Kidney glomerular epithelial cell (primary cell): ENCODE results near the gene EPHA1.

ENCODE experiments used
- DNase-seq: peaks from one replicate; lab custom pipeline; 2025; lab: John Stamatoyannopoulos, UW

The EPHA1 gene

DNA sequence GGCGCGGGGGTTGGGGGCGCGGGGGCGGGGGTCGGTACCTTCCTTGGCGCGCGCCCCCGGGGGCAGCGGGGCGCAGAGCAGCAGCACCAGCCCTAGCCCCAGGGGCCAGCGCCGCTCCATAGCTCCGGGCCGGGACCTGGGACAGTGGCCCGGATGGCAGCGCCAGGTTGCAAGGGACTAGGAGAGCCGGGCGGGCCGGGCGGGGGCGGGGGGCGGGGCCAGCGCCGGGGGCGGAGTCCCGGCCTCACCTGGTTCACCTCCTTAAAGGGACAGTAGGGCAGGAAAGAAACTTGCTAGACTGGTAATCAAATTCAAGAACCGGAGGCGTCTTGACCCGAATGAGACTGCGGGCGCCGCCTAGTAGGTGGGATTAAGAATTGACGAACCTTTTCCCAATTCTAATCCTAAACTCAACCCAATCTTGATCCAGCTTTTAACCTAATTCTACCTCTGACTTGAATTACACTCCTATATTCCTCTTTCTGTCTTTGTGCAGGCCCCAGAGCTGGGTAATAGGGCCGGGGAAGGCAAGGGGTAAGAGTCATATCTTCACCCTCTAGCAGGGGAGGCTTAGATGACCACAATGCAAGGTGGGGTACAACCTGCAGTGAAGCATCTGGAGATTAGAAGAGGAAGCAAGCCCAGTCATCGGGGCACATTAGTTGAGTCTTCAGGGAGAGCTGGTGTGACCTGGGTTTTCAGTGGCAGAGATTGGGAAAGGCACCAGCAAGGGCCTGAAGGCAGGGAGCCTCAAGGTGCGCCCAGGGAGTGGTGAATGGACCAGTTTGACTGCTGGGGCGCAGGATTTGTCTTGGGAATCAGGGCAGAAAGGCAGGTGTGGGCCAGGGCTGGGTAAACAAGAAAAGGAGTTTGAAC is at the start of gene EPHA1:
TSS of gene EPHA1 (minus strand) at position 171 of the 876 bp plus-strand sequence. CDS start at position 120, 51 bp downstream.
- peak; percentile 32 for DNase-seq

DNA sequence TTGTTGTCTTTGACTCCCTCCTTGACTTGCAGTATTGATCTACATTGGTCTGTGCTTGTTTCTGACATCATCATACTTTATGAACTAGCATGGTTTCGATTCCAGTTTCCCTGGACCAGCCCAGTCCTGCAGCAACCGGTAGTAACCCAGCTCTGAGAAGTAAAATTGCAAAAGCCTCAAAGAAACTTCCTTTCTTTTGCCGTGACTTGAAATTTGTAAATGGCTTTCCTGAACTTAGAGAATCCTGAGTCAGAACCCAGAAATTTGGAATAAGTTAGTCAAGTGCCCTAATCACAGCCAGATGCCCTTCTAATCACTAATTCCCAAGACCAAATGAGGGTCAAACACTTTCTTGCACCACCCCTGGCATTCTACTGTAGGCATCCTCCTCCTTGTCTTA is 49.6 kb upstream of the EPHA1 start:
- DNase-seq = no peak

DNA sequence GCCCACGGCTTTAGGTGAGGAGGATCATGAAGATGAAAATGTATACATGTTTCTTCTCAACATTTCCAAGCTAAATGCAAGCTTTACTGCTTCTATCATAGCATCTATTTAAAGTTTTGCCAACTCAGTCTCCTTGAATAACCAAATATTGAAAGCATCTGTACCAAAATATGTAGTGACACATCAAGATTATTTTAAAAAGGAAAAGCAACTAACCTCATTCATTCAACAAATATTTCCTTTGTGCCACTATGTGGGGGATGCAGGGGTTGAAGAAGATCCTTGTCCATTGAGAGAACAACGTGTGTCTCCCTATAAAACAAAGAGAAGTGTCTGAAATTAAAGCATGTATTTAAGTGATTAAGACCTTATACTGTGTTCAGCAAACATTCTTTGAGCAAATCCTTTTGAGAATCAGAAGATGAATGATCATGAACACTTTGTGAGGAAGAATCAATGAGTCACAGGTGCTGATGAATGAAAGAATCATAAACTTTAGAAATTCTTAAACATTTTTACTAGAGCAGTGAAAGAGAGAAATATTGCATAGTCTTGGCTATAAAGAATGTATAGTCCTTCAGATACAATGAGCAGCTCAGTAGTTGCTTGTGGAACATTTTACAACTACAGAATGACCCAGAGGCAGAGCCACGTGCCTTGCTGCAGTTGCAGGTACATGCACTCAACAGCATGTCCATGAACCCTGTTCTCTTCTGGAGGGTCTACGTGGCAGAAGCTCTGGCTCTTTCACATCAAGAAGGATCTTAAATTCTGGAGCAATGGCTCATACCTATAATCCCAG is 48.5 kb upstream of the EPHA1 start:
- no peak for DNase-seq

DNA sequence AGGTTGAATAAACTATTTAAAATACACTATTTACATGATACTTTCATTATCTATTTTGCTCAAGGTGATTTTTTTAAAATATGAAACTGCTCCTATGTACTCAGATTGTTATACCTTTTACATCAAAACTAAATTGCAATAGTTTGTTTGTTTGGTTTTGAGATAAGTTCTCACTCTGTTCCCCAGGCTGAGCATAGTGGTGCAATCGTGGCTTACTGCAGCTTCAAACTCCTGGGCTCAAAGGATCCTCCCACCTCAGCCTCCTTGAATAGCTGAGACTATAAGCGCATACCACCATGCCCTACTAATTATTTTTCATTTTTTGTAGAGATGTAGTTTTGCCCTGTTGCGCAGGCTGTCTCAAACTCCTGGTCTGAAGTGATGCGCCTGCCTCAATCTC is 47.3 kb upstream of the EPHA1 start:
- no peak for DNase-seq

DNA sequence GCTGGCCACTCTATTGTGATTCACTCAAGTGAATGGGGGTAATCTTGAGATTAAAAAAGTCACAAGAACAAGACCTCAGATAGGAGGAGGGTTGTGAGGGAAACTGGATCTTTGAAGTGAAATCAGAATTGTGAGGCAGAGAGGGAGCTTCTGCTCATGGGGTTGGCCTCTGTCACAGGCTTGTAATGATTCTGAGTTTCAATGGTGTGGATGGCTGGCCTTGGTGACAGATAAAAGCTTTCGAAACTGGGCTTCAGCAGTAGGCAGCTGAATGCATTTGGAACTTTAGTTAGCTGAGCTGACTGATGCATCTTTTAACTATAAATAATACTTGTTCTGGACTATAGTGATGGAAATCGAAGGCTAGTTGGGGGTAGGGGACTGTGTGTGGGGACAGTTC is 46.8 kb upstream of the EPHA1 start:
- DNase-seq = no peak

DNA sequence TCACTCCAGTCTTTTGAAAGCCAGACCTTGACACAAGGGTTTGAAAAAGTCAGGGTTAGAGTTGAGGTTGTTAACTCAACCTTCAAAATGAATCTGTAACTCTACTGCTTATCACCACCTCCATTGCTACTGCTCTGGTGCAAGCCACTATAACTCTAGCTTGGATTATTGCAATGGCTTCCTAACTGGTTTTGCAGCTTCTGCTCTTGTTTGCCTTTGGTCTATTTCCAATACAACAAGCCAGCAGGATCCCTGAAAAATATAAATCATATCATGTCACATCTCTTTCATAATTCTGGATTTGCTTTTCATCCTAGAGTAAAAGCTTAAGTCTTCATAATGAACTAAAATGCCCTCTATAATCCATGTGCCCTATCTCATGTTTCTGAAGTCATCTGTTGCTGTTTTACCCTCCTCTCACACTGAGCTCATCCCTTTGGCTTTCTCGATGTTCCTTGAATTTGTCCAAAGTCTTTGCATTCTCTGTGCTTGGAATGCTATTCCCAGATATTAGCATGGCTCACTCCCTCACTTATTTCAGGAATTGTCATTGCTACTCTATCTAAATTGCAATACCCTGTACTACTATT is 45.5 kb upstream of the EPHA1 start:
- DNase-seq = no peak

DNA sequence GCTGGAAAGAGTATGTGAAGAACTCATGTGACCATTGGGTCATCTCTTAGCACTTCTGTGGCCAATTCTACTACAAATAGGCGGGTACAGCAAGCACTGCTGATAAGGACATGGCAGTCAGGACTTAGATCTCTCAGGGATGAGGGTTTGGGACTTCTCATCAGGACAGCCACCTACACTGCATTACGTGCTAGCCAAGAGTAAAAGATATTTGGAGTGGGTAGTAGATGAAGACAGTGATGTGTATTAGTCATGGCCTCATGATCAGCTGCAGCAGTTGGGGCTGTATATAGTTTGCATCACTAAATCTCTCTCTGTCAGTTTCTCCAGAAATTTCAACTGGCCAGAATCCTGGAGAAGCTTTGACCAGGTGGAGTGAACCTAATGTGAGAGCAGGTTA is 43.8 kb upstream of the EPHA1 start:
- DNase-seq = no peak

DNA sequence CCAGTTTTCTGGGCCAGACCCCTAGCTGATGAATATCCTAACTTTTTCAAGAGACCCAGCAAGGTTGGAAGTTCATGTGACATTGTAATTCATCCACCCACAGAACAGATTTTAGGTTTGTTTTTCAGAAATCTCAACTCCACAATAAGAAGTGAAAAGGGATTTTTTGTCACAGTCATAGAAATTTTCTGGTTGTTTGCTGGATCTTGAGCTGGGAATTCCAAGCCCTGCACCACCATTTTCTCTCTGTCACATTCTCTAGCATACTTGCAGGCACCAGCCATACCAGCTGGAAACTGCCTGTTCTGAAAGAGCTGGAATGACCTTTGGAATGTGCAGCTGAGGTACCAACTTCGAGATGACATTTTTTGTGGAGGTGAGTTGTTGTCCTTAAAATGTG is 43.1 kb upstream of the EPHA1 start:
- DNase-seq = no peak

DNA sequence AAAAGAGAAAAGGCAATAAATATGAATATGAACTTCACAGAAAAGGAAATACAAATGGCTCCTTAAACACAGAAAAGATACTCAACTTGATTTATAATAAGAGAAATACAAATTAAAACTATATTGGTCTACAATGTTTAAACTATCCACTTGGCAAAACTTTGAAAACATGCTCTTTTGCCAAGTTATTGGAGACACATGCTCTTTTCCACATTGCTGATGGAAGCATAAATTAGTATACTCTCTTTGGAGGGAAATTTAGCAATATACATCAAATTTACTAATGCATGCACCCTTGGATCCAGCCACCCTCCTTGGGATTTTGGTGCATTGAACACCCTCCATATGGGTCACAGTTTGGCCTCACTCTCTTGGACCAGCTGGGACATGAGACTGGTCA is 42.5 kb upstream of the EPHA1 start:
- no peak for DNase-seq

DNA sequence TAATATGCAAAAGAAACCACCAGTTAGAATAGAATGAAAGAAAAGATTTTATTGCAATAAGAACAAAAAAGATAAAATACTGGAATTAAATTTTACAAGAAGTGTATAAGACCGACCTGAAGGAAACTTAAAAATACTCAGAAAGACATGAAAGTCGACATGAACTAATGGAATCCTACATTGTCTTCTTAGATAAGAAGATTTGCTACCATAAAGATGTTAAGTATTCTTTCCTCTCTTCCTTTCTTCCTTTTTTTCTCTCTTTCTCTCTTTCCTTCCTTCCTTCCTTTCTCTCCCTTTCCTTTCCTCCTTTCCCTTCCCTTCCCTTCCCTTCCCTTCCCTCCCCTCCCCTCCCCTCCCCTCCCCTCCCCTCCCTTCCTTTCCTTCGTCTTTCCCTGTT is 41.1 kb upstream of the EPHA1 start:
- DNase-seq = no peak

DNA sequence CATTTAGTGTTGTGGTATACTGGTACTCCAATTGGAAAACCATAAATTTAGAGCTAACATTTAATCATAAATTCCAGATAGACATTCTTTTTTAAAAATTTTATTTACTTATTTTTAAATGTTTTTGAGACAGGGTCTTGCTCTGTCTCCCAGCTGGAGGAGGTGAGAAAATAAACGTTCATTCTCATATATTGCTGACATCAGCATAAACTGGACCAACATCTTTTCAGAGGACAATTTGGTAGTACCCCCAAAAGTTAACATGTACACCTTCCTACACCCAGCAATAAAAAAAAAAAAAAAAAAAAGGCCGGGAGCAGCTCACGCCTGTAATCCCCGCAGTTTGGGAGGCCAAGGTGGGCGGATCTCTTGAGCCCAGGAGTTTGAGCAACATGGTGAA is 39.8 kb upstream of the EPHA1 start:
- no peak for DNase-seq

DNA sequence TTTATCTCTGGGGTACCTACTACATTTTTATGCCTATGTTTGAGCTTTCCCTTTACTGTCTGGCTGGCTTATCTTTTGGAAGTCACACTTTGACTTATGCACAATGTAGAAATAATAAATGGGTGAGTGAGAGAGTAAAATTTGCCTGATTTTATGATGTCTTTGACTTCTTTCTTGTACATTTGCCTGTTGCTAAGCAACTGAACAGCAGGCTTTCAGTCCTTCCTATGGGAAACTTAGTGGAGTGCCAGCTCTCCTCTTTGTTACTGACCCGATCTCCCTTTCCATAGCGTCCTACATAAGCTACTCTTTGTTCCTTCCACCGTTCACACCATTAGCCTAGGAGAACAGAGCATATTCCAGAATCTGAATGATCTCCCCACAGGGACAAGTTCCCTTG is 38.8 kb upstream of the EPHA1 start:
- DNase-seq = no peak

DNA sequence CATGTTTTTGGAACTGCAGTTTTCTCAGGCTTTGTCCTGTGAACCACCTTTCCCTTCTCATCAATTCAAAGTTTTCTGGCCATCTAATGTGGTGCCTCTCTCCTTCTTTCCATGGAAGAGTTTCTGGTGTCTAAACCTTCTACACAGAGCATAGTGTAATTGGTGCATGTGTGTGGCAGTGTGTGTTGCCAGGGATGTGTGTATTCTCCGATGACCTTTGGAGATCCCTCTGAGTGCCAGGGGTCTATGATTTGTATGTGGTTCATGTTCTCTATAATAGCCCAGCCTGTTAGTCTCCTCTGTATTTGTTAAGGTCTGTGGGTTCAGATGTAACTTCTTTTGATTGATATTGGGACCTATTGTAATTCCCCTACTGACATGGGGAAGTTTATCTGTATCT is 36.1 kb upstream of the EPHA1 start:
- no peak for DNase-seq

DNA sequence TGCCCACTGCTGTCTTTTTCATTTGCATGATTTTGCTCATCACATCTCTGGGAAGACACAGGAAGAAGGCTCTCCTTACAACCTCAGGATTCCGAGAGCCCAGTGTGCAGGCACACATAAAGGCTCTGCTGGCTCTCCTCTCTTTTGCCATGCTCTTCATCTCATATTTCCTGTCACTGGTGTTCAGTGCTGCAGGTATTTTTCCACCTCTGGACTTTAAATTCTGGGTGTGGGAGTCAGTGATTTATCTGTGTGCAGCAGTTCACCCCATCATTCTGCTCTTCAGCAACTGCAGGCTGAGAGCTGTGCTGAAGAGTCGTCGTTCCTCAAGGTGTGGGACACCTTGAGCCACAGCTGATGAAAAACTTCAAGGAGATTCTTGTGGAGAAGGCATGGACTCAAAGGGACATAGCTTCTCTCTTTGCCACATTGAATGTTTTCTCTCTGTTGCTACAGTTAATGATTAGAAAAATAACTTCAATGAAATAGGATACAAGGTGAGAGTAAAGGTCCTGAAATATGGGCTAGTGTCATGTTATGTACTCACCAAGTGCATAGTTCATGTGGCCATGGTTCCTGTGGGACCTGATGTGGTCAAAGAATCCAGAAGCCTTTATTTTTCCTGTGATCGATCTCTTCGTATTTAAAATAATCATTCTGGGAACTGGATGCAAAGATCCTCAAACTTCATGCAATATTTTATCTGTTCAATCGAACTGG is 35.6 kb upstream of the EPHA1 start:
- no peak for DNase-seq

DNA sequence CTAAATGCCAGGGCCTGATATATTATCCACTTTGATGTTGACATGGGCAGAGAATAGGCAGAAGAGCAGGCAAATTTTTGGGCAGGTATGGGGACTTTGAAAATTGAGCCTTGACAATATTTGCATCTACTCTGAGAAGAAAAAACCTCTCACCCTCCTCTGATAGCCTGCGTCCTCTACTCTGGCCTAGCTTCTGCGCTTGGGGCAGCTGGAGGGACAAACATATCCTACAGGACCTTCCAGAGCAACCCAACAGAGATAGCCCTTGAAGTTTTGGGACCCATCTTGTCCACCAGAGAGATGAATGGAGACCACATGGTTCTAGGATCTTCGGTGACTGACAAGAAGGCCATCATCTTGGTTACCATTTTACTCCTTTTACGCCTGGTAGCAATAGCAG is 34.5 kb upstream of the EPHA1 start, which contains the start of gene TAS2R60:
TSS of gene TAS2R60 (plus strand) at position 301 of the 400 bp plus-strand sequence. CDS start at position 301, 0 bp downstream.
- DNase-seq = no peak

DNA sequence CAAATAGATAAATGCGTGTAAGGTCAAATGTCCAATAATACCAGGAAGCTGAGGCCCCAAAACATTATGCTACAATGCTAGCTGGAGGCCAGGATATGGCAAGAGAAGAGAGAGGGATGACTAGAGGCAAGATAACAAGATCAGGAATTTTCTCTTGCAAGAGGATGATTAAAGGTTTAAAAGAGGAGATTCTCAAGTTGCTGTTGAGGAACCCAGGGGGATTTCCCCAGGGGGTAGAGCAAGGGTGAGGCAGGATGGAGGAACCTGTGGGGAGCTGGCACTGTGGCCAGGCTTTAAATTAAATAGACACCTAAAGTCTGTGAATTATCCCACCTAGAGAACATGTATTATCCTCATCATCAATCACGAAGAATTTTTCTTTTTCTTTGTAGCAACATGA is 31.2 kb upstream of the EPHA1 start:
- no peak for DNase-seq

DNA sequence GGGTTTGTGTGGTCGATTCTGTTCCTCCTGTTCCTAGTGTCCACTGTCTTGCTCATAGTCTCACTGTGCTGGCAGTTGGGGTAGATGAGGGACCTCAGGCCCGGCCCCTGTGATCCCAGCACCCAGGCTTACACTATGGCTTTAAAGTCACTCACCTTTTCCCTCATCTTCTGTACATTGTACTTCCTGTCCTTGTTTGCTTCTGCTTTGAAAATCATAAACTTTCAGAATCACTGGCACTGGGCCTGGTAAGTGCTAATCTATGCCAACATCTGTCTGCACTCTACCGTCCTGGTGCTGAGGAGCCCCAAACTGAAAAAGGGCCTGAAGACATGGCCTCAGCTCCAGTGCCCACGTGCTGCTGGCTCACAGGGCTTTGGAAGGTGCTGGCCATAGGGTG is 28.9 kb upstream of the EPHA1 start:
- no peak for DNase-seq

DNA sequence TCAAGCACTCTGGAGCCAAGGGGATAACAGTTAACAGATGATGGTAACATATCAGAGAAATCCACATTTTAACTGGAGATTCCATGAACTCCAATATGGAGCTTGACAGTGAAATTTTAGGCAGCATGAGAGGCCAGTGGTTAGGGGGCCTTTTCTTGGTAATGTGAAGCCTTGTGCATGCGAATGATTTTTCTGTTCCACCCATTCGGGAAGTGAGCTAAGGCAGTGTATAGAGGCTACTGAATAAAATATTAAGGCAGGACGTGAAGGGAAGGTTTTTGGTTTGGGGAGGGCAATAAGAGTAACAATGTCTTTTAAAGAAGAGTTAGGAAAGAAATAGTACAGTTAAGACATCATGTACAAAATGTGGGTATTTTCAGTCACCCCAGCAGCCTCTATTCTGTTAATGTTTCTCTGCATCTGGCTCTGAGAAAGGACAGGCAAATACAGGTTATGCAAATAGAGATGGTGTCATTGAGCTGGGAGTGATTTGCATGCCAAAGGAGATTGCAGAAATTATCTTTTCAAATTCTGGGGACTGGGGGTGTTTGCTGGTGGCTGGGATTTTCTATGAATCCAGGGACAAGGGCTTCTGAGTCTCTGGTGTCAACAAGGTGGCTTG is 27.8 kb upstream of the EPHA1 start:
- no peak for DNase-seq

DNA sequence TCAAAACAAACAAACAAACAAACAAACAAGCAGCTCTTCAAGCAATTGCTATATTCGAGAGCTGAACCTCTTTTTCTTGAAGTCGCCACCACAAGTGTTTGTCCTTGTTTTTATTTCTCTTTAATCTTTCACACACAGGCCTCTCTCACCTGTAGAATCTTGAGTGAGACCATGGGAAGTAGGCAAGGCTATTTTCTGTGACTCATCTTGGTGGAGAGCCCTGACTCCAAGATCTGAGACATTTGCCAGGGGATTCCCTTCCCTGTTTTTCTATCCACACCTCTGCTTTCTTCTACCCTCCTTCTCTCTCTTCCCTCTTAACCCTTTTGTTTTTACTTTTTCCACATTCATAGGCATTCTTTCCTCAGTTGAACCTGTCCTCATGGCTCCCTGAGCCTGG is 26.6 kb upstream of the EPHA1 start:
- no peak for DNase-seq

DNA sequence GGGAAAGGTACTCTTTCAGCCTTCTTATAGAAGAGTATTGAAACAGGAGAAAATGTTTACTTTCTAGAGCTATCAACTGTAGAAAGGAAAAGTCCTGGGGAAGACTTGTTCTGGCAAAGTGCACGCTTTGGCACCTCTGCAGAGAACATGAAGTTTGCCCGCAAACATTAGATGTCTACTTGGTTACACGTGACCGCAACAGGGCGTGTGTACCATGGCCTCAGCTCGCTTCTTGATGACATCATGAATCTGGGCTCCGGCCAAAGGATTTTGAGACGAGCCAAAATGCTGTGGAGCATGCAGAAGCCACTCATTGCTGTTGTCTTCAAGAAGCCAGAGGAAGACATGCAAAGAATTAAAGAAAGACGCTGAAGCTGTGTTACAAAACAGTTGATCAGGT is 26.0 kb upstream of the EPHA1 start:
- DNase-seq = no peak

DNA sequence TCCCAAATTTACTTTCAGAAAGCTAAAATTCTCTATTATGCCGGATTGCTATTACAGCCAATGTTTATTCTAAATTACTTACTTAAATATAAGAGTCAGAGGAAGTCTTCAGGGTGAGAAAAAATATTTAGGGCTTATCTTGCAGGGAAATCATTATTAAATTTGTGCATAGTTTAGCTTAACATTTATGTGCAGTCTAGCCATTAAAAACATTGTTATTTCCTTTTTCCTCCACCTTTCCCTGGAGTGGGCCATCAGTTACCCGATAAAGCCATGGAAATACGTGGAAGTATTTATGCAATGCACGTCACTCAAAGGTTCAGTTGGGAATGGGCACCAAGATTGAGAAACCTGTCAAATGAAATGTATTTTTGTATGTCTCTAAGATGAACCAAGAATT is 25.1 kb upstream of the EPHA1 start:
- DNase-seq = no peak

DNA sequence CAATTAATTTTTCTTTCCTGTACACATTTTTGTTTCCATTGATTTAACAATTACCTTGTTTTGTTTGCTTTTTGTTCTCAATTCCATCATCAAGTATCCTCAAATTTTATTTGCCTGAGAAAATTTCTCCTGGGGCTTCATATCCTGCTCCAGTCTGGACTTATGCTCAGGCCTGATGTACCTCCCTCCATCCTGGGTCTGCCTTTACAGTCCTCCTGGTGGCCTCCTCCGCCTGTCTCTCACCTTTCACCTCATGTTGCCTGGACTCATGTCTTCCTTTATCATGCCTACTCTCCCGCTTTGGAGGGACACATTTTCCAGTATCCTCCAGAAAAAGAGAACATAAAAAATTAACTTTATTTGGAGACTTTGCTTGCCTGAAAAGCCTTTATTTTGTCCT is 22.5 kb upstream of the EPHA1 start:
- DNase-seq = no peak
